Panc1 (cell line): ENCODE measurements around the gene CAPN2.

Experiments
- CTCF ChIP-seq: fragments of 450-650 bp; IDR thresholded peaks from 2 replicates; pipeline ENCODE4 v1.5.1; 2017; ENCODE audit warnings: mild to moderate bottlenecking
- POLR2AphosphoS5 ChIP-seq: IDR thresholded peaks from 2 replicates; pipeline ENCODE4 v1.6.1; 2012; ENCODE audit warnings: mild to moderate bottlenecking, low read depth, low read length, moderate library complexity

GRCh38 chr1:223707256-223708000, 4.9 kb upstream of the CAPN2 start:
- TF ChIP-seq CTCF (no peak), POLR2AphosphoS5 (no peak)
